Measurements from ENCODE around the gene STARD5. TPM values are rescaled to one million over a fixed set of nuclear protein-coding genes. Genes with fewer than 3 reads are reported as not detected.

The STARD5 gene
- total and polyA plus RNA-seq, 4 donors, result 1.1 to 47.0 (median 35.7) TPM

DNA sequence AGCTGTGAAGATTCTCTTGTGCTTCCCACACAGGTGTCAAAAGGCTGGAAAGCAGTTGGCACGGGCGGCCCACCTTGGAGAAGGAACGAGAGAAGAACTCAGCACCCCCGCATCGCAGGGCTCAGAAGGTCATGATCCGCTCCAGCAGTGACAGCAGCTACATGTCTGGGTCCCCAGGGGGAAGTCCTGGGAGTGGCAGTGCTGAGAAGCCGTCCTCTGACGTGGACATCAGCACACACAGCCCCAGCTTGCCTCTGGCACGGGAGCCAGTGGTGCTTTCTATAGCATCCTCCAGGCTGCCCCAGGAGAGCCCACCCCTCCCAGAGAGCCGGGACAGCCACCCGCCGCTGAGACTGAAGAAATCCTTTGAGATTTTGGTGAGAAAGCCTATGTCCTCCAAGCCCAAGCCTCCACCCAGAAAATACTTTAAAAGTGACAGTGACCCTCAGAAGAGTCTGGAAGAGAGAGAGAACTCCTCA lies 31.4 kb downstream of the STARD5 start:
- no peaks in the 10 kb centered on the region for H3K36me3 ChIP-seq (ENCODE audit: control insufficient read depth in 4 of 4, insufficient read depth in 3 of 4, low read depth in 1 of 4, low read length in 3 of 4)
- no peak for TF ChIP-seq EGR1 (IDR thresholded peaks at IDR 0.05; ENCODE audit: low read depth in 2 of 2)
- no peak for TF ChIP-seq HNF4A (conservative IDR thresholded peaks at IDR 0.05)
- TF ChIP-seq REST (IDR thresholded peaks at IDR 0.05), result no peak
- TF ChIP-seq, protein P1, sequence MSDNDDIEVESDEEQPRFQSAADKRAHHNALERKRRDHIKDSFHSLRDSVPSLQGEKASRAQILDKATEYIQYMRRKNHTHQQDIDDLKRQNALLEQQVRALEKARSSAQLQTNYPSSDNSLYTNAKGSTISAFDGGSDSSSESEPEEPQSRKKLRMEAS (IDR thresholded peaks at IDR 0.05), result no peak
- no peak for TF ChIP-seq FOXA2 (IDR thresholded peaks at IDR 0.05)
- TF ChIP-seq, protein P2, sequence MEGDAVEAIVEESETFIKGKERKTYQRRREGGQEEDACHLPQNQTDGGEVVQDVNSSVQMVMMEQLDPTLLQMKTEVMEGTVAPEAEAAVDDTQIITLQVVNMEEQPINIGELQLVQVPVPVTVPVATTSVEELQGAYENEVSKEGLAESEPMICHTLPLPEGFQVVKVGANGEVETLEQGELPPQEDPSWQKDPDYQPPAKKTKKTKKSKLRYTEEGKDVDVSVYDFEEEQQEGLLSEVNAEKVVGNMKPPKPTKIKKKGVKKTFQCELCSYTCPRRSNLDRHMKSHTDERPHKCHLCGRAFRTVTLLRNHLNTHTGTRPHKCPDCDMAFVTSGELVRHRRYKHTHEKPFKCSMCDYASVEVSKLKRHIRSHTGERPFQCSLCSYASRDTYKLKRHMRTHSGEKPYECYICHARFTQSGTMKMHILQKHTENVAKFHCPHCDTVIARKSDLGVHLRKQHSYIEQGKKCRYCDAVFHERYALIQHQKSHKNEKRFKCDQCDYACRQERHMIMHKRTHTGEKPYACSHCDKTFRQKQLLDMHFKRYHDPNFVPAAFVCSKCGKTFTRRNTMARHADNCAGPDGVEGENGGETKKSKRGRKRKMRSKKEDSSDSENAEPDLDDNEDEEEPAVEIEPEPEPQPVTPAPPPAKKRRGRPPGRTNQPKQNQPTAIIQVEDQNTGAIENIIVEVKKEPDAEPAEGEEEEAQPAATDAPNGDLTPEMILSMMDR (IDR thresholded peaks at IDR 0.05; ENCODE audit: low read depth, low read length, missing input control), result no peak
- TF ChIP-seq TAF1 (conservative IDR thresholded peaks at IDR 0.05), result no peak
- no peak for TF ChIP-seq HNF4G (IDR thresholded peaks at IDR 0.05)
- TF ChIP-seq ATF3 (IDR thresholded peaks at IDR 0.05), result no peak
- TF ChIP-seq RAD21 (IDR thresholded peaks at IDR 0.05), result no peak
- no peak for TF ChIP-seq FOXA1 (IDR thresholded peaks at IDR 0.05)
- no peak for TF ChIP-seq JUND (IDR thresholded peaks at IDR 0.05)
- TF ChIP-seq RXRA (IDR thresholded peaks at IDR 0.05), result no peak
- H3K4me1 ChIP-seq (ENCODE audit: control insufficient read depth in 4 of 4, insufficient read depth in 4 of 4, low read length in 3 of 4), result no peaks in the 10 kb centered on the region
- H3K9ac ChIP-seq (ENCODE audit: low read depth in 1 of 2, low read length in 2 of 2), result no peak overlapping the region
- H3K27ac ChIP-seq (ENCODE audit: low read depth in 1 of 2, low read length in 2 of 2), result no peak overlapping the region
- H3K27me3 ChIP-seq (ENCODE audit: control insufficient read depth in 4 of 4, insufficient read depth in 4 of 4, low read length in 3 of 4), result no peaks in the 10 kb centered on the region
- H3K9me3 ChIP-seq (ENCODE audit: control insufficient read depth in 4 of 4, low read length in 3 of 4), result no peaks in the 10 kb centered on the region
- H3K4me3 ChIP-seq (ENCODE audit: low read depth in 1 of 3, low read length in 3 of 3), result no peak overlapping the region
- DNase-seq (ENCODE audit: low spot score), result no peak
- WGBS, result 87% methylated on average over 12 of the region's 12 CpGs

DNA sequence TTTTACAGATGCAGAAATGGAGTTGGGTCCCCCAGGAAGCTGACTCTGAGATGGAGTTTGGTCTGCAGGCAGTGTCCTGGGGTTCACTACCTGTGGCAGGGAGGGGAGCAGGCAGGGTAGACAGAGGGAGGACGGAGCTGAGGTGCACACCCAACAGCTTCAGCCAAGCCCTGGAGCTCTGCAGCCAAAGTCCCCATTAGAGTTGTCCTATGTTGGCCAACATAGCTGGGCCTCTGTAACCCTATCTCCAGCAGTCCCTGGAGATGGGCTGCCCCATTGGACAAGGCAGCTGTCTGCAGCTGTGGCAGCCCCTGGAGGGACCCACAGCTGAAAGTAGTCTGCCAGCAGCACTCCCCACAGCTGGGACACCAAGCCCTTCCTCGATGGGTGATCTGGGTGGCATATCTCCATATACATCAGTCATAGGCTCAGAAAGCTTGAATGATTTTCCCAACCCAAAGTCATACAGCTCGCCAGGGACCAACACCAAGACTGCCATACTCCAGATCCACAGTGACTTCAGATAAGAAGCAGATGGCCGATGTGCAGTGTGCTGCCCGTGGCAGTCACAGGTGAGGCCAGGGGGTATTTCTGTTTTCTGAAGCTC lies 31.9 kb downstream of the STARD5 start:
- Histone ChIP-seq H3K36me3 (ENCODE audit: control insufficient read depth in 4 of 4, insufficient read depth in 3 of 4, low read depth in 1 of 4, low read length in 3 of 4) (no peaks in the 10 kb centered on the region), H3K9ac (ENCODE audit: low read depth in 1 of 2, low read length in 2 of 2) (no peak overlapping the region), H3K27me3 (ENCODE audit: control insufficient read depth in 4 of 4, insufficient read depth in 4 of 4, low read length in 3 of 4) (no peaks in the 10 kb centered on the region), H3K27ac (ENCODE audit: low read depth in 1 of 2, low read length in 2 of 2) (no peak overlapping the region), H3K9me3 (ENCODE audit: control insufficient read depth in 4 of 4, low read length in 3 of 4) (no peaks in the 10 kb centered on the region), H3K4me1 (ENCODE audit: control insufficient read depth in 4 of 4, insufficient read depth in 4 of 4, low read length in 3 of 4) (no peaks in the 10 kb centered on the region), H3K4me3 (ENCODE audit: low read depth in 1 of 3, low read length in 3 of 3) (no peak overlapping the region)
- no peak for DNase-seq (ENCODE audit: low spot score)
- WGBS, result 73% methylated on average over 5 of the region's 5 CpGs
- TF ChIP-seq TAF1 (conservative IDR thresholded peaks at IDR 0.05), result no peak
- no peak for TF ChIP-seq FOXA2 (IDR thresholded peaks at IDR 0.05)
- TF ChIP-seq, protein P1 (IDR thresholded peaks at IDR 0.05), result no peak
- no peak for TF ChIP-seq ZBTB33 (IDR thresholded peaks at IDR 0.05)
- TF ChIP-seq GABPA (IDR thresholded peaks at IDR 0.05 in 1 of 2, conservative IDR thresholded peaks at IDR 0.05 in 1 of 2), result no peak
- no peak for TF ChIP-seq NR2F2 (IDR thresholded peaks at IDR 0.05)
- TF ChIP-seq FOXA1 (IDR thresholded peaks at IDR 0.05), result no peak
- no peak for TF ChIP-seq YY1 (IDR thresholded peaks at IDR 0.05)
- no peak for TF ChIP-seq HNF4A (conservative IDR thresholded peaks at IDR 0.05)
- TF ChIP-seq EGR1 (IDR thresholded peaks at IDR 0.05; ENCODE audit: low read depth in 2 of 2), result no peak
- no peak for TF ChIP-seq ATF3 (IDR thresholded peaks at IDR 0.05)
- TF ChIP-seq SP1 (IDR thresholded peaks at IDR 0.05), result no peak
- TF ChIP-seq RXRA (IDR thresholded peaks at IDR 0.05), result no peak
- TF ChIP-seq REST (IDR thresholded peaks at IDR 0.05), result no peak
- TF ChIP-seq JUND (IDR thresholded peaks at IDR 0.05), result no peak
- no peak for TF ChIP-seq HNF4G (IDR thresholded peaks at IDR 0.05)
- no peak for TF ChIP-seq RAD21 (IDR thresholded peaks at IDR 0.05)
